K562 (cell line): ENCODE data around the gene DNAH8. TPM values are rescaled to one million over a fixed set of nuclear protein-coding genes. Genes with fewer than 3 reads are reported as not detected.

Source experiments
- ATAC-seq: fragments of 200-7000 bp; cut with Tn5 transposase; 3 replicates; pipeline ENCODE4 v1.9.1; 2020; ENCODE audit warnings: moderate library complexity
- BruUV-seq: library from RNA; stranded (reverse); fragments of 400-500 nt; replicated peaks from 2 replicates; lab custom pipeline; 2021; lab: Mats Ljungman, UMichigan
- CTCF ChIA-PET: fragments of 300-600 bp; formaldehyde crosslinking; extraction: SDS; loops from one replicate; lab custom pipeline; 2021; ENCODE audit warnings: low intra/inter-chr PET ratio; lab: Yijun Ruan, JAX
- POLR2A ChIA-PET: fragments of 300-600, 350-650 bp; sonication (Branson Sonifier 250); formaldehyde crosslinking; extraction: SDS; loops from one replicate; lab custom pipeline; 2021; ENCODE audit warnings: antibody characterized with exemption, inconsistent platforms; lab: Yijun Ruan, JAX
- DNase-seq, 4 experiments: peaks; one replicate each; pipeline versions ENCODE4 v3.0.0 to v3.0.0-alpha.2; 2011 to 2018; ENCODE audit warnings: low spot score in 3 of 4, mixed read lengths in 3 of 4; ENCODE audit errors: extremely low read depth in 1 of 4
- FAIRE-seq: peaks from 2 replicates; lab custom pipeline; 2011; peaks lifted over from hg19 to GRCh38; lab: Jason Lieb, UNC
- H2AFZ ChIP-seq: 2 replicates; pipeline ENCODE4 v1.6.0; 2011; ENCODE audit warnings: low read depth, low read length, control low read depth, inconsistent platforms
- H3K27ac ChIP-seq: fragments of 200-600 bp; 3 replicates; pipeline ENCODE4 v1.8.0; 2011; ENCODE audit warnings: low read depth, mild to moderate bottlenecking, control low read depth, inconsistent platforms, low read length, moderate library complexity, mixed read lengths; ENCODE audit errors: extremely low read depth
- H3K27me3 ChIP-seq, 2 experiments: fragments of 300-600 bp in 1 of 2; 2 replicates in 1 of 2; 3 replicates in 1 of 2; pipeline versions ENCODE4 v1.6.0 to v1.8.0; 2011; ENCODE audit warnings: inconsistent platforms in 2 of 2, low read length in 2 of 2, mild to moderate bottlenecking in 1 of 2, mixed read lengths in 1 of 2, moderate library complexity in 1 of 2; ENCODE audit not compliant: control insufficient read depth in 2 of 2, insufficient read depth in 2 of 2
- H3K36me3 ChIP-seq: fragments of 300-600 bp; 3 replicates; pipeline ENCODE4 v1.8.0; 2011; ENCODE audit warnings: mild to moderate bottlenecking, low read length, inconsistent platforms; ENCODE audit not compliant: control insufficient read depth, insufficient read depth
- H3K4me1 ChIP-seq, 2 experiments: fragments of 200-600 bp in 1 of 2; replicated peaks in 1 of 2; 2 replicates in 1 of 2; 3 replicates in 1 of 2; pipeline versions ENCODE4 v1.5.1 to v1.8.0; 2011; ENCODE audit warnings: inconsistent platforms in 2 of 2, low read length in 2 of 2, mild to moderate bottlenecking in 1 of 2, mixed read lengths in 1 of 2, moderate library complexity in 1 of 2; ENCODE audit not compliant: control insufficient read depth in 2 of 2, insufficient read depth in 2 of 2
- H3K4me2 ChIP-seq: 2 replicates; pipeline ENCODE4 v1.6.1; 2011; ENCODE audit warnings: low read length, control low read depth, inconsistent platforms, mixed read lengths; ENCODE audit not compliant: insufficient read depth
- H3K4me3 ChIP-seq: fragments of 200-600 bp; sonication (generic), shearing (Covaris generic); 2 replicates; pipeline ENCODE4 v1.5.1; 2016; ENCODE audit warnings: control low read depth, inconsistent platforms
- H3K79me2 ChIP-seq: fragments of 200-600 bp; 3 replicates; pipeline ENCODE4 v1.8.0; 2011; ENCODE audit warnings: low read length, inconsistent platforms; ENCODE audit not compliant: control insufficient read depth, insufficient read depth
- H3K9ac ChIP-seq, 2 experiments: 2 replicates each; pipeline versions ENCODE4 v1.6.0 to v1.6.1; 2011; ENCODE audit warnings: low read depth in 2 of 2, low read length in 2 of 2, control low read depth in 1 of 2, inconsistent platforms in 1 of 2, mild to moderate bottlenecking in 1 of 2, mixed read lengths in 1 of 2; ENCODE audit not compliant: insufficient read depth in 1 of 2
- H3K9me1 ChIP-seq: one replicate; pipeline ENCODE4 v1.6.0; 2011; ENCODE audit warnings: inconsistent platforms, mild to moderate bottlenecking, low read length, moderate library complexity; ENCODE audit not compliant: control insufficient read depth, insufficient read depth
- H3K9me3 ChIP-seq: replicated peaks from 2 replicates; pipeline ENCODE4 v1.5.1; 2011; ENCODE audit warnings: low read depth, low read length, inconsistent platforms; ENCODE audit not compliant: control insufficient read depth, insufficient read depth
- H4K20me1 ChIP-seq: replicated peaks from 2 replicates; pipeline ENCODE4 v1.6.1; 2011; ENCODE audit warnings: low read length, inconsistent platforms, mixed read lengths; ENCODE audit not compliant: control insufficient read depth, insufficient read depth
- CXXC5 ChIP-seq: fragments of 250-450 bp; sonication (Bioruptor Pico); IDR thresholded peaks from 2 replicates; pipeline ENCODE4 v1.8.0; 2022; ENCODE audit warnings: inconsistent platforms, mild to moderate bottlenecking, moderate library complexity
- ELF1 ChIP-seq: fragments of 200-800 bp; sonication (Bioruptor generic); IDR thresholded peaks from 2 replicates; pipeline ENCODE4 v1.6.1; 2016; ENCODE audit warnings: missing genetic modification characterization, missing compliant biosample characterization
- KHSRP ChIP-seq: fragments of 450-650 bp; IDR thresholded peaks from 2 replicates; pipeline ENCODE4 v1.6.1; 2017
- PHF8 ChIP-seq: fragments of 200-600 bp; sonication (generic); IDR thresholded peaks from 2 replicates; pipeline ENCODE4 v1.6.1; 2012; ENCODE audit warnings: mixed run types, mild to moderate bottlenecking, inconsistent platforms, low read length, moderate library complexity, borderline replicate concordance
- POLR2AphosphoS5 ChIP-seq: IDR thresholded peaks from 2 replicates; pipeline ENCODE4 v1.6.1; 2011; ENCODE audit warnings: mild to moderate bottlenecking, low read depth, low read length, moderate library complexity; ENCODE audit not compliant: control insufficient read depth, insufficient read depth
- RFX5 ChIP-seq: IDR thresholded peaks from 2 replicates; pipeline ENCODE4 v1.6.1; 2011; ENCODE audit warnings: low read depth, mild to moderate bottlenecking, improper control_type of control experiment, low read length
- ZC3H11A ChIP-seq: IDR thresholded peaks from 2 replicates; pipeline ENCODE4 v1.6.1; 2012; ENCODE audit warnings: low read depth, low read length, improper control_type of control experiment
- WGBS: fragments of 100-300 bp; shearing (Covaris generic); methylation state at CpG from one replicate; pipeline ENCODE4 v1.1.6; 2016; ENCODE audit warnings: low coverage, mixed read lengths; ENCODE audit not compliant: insufficient coverage; ENCODE audit errors: missing lambda C conversion rate; 5-methylcytosine and 5-hydroxymethylcytosine counted together
- in situ Hi-C: fragments of 300-500 bp; cut with MboI; formaldehyde crosslinking; loops from 4 replicates; pipeline ENCODE4 v1.15.0; 2018; ENCODE audit warnings: inconsistent platforms, mixed read lengths
- intact Hi-C: fragments of 100-400 bp; cut with micrococcal nuclease; formaldehyde crosslinking; loops from 2 replicates; pipeline ENCODE4 v1.14.2; 2022
- polyA plus RNA-seq, 8 experiments: library from polyadenylated mRNA; depleted of rRNA in 4 of 8; stranded (reverse) in 5 of 8; unstranded in 3 of 8; fragments of >200 nt; fragmentation: Nextera tagmentation in 2 of 8; fragmentation: Illumina TruSeq in 1 of 8; extraction: Ambion mirVana in 2 of 8; extraction: Trizol in 1 of 8; gene quantifications; 2 replicates each; pipeline versions ENCODE4 v1.2.1 to v1.2.3, GENCODE V29; 2011 to 2014; ENCODE audit warnings: inconsistent platforms in 1 of 8, missing spikeins in 1 of 8
- total RNA-seq, 7 experiments: library from RNA; depleted of rRNA in 6 of 7; stranded (reverse); fragments of >200 nt in 6 of 7; fragmentation: Illumina TruSeq in 2 of 7; extraction: Trizol in 2 of 7; gene quantifications; 2 replicates each; pipeline versions ENCODE4 v1.2.1 to v1.2.3, GENCODE V29; 2011 to 2021; ENCODE audit warnings: low replicate concordance in 1 of 7
- TF ChIP-seq, protein P1 (sequence below): fragments of 450-650 bp; conservative IDR thresholded peaks from 2 replicates; pipeline ENCODE4 v1.6.1; 2016; ENCODE audit warnings: missing genetic modification characterization, low read depth, mild to moderate bottlenecking, missing compliant biosample characterization, moderate library complexity
- TF ChIP-seq, protein P2 (sequence below): fragments of 450-650 bp; IDR thresholded peaks from 2 replicates; pipeline ENCODE4 v1.6.1; 2017; ENCODE audit warnings: mild to moderate bottlenecking, moderate library complexity
- TF ChIP-seq, protein P3 (sequence below): fragments of 250-450 bp; sonication (Bioruptor Pico); IDR thresholded peaks from 2 replicates; pipeline ENCODE4 v1.5.0; 2021; ENCODE audit warnings: mild to moderate bottlenecking, moderate library complexity

Gene DNAH8
- total and polyA plus RNA-seq, 9 of the 15 experiments (the other 6 are each of a cell fraction or from before 2014, with no cell fraction given) = 1.2 to 4.2 (median 2.9) TPM

DNA sequence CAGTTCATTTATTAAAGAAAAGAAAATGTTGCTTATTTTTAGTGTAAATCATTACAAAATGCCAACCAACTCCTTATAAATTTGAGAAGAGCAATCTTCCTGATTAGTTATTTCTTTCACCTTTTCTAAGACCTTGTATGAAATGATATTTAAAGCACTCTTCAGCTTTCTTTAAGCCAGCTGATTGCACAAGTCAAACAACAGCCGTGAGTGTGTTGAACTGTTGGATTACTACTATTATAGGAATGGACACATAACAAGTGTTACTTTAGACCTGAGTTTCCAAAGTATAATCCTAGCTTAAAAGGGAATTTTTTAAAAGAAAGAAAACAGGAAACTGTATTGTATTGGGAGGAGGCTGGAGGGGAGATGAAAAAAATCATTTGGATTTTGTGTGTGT, 306.7 kb downstream of the DNAH8 start:
- H3K79me2 ChIP-seq = no peaks in the 10 kb centered on the region
- ChIA-PET POLR2A (interaction anchor here (0.5 to 1.2 kb wide), 5 partner anchors 11 to 151 kb away, joined by 3 to 5 read pairs (median 4); no protein-coding TSS in a partner anchor), CTCF (no interaction called here)
- no peaks in the 10 kb centered on the region for H3K9me1 ChIP-seq
- no peaks in the 10 kb centered on the region for H3K36me3 ChIP-seq
- in situ Hi-C loops = no loop called here
- H3K4me2 ChIP-seq = no peak overlapping the region
- H3K4me3 ChIP-seq = no peak overlapping the region
- H3K27me3 ChIP-seq = peaks cover 29 to 43% of the 10 kb centered on the region in 2 experiments
- intact Hi-C loops = no loop called here
- WGBS = 0% methylated on average over 1 of the region's 1 CpG
- H2AFZ ChIP-seq = no peak overlapping the region
- no peak overlapping the region for H3K9ac ChIP-seq
- no peak overlapping the region for H3K27ac ChIP-seq
- ATAC-seq = no peak
- no peaks in the 10 kb centered on the region for H4K20me1 ChIP-seq
- no TSS peak for BruUV-seq
- no peak for TF ChIP-seq RFX5
- no peaks in the 10 kb centered on the region for H3K9me3 ChIP-seq
- no peak for DNase-seq
- no peak for FAIRE-seq
- no peaks in the 10 kb centered on the region for H3K4me1 ChIP-seq

DNA sequence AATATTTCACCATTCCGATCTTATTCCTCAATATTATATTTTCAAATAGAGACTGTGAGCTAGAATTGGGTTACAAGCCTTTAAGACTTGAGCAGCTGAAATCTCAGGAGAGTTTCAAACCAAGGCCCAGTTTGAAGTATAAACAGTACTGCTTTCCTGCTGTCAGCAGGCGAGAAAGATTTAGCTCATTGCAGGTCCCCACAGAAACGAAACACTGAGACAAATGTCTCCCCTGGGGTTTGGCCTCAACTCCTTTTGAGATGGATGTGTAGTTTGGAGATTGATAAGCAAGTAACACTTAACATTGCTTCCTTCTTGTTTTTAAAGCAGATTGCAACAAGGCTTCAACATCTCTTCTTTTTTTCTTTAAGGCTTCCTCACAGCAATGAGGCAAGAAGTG, 311.1 kb downstream of the DNAH8 start:
- ATAC-seq = no peak
- no TSS peak for BruUV-seq
- H3K4me2 ChIP-seq = no peak overlapping the region
- TF ChIP-seq KHSRP (no peak), POLR2AphosphoS5 (no peak), ELF1 (tag) (no peak), ZC3H11A (no peak), CXXC5 (CRISPR knock-in tag) (no peak), PHF8 (no peak)
- TF ChIP-seq, protein P1, sequence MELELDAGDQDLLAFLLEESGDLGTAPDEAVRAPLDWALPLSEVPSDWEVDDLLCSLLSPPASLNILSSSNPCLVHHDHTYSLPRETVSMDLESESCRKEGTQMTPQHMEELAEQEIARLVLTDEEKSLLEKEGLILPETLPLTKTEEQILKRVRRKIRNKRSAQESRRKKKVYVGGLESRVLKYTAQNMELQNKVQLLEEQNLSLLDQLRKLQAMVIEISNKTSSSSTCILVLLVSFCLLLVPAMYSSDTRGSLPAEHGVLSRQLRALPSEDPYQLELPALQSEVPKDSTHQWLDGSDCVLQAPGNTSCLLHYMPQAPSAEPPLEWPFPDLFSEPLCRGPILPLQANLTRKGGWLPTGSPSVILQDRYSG (tag) = no peak
- TF ChIP-seq, protein P2, sequence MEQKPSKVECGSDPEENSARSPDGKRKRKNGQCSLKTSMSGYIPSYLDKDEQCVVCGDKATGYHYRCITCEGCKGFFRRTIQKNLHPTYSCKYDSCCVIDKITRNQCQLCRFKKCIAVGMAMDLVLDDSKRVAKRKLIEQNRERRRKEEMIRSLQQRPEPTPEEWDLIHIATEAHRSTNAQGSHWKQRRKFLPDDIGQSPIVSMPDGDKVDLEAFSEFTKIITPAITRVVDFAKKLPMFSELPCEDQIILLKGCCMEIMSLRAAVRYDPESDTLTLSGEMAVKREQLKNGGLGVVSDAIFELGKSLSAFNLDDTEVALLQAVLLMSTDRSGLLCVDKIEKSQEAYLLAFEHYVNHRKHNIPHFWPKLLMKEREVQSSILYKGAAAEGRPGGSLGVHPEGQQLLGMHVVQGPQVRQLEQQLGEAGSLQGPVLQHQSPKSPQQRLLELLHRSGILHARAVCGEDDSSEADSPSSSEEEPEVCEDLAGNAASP = no peak
- TF ChIP-seq, protein P3, sequence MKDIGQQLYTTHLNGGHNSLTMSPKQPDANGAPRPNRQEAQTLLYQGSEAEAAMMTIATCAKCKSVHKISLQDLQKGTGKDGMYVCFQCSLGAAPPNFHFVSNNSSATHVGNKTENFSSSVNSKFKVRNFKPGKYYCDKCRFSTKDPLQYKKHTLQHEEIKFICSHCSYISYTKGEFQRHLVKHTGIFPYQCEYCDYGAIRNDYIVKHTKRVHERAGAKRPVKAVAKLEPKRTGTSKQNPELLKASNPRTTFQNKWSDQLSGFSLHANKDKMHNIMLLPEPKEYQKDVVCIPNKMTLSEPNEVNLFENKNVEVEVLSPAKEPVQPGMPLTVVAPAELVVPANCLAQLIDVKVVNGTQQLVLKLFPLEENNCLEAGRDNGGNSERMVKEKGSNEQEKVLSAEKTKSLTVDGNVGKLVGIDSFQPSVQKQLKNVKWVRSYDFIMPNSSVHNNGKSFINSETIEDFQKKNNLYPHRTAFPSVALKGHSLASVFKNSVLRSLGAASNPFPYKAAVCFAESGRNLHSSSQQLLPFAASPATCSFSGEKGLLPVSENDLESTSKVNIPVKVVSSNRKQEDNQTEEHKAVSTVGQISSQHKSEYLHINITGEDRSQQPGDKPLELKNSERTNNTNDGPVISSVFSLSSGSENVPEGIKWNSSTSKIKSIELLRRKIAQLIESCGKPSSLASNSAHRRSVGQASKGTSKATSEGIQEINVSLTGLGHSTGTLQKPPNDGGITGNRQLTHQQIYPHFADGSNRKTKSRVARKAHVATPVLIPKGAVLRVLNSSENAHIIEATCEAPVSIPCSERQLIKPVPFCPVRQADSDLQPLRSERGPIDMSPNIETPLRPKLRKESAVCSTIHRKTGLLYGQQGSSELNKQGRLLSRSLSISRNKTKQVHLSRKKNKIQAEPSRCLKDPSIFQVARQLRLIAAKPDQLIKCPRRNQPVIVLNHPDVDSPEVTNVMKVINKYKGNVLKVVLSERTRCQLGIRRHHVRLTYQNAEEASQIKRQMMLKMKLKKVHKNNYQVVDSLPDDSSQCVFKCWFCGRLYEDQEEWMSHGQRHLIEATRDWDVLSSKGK (CRISPR knock-in tag) = no peak

More for the DNA sequence above, 311.1 kb downstream of the DNAH8 start:
- intact Hi-C loops (no loop called here), in situ Hi-C loops (no loop called here)
- no peak overlapping the region for H2AFZ ChIP-seq
- H3K9me1 ChIP-seq = no peaks in the 10 kb centered on the region
- CTCF ChIA-PET = no interaction called here
- H3K4me3 ChIP-seq = no peak overlapping the region
- no peaks in the 10 kb centered on the region for H3K9me3 ChIP-seq
- 0 out of 2 replicates have a peak, but pooled peaks cover 3% of the 10 kb centered on the region for H4K20me1 ChIP-seq
- no peaks in the 10 kb centered on the region for H3K4me1 ChIP-seq
- H3K36me3 ChIP-seq = no peaks in the 10 kb centered on the region
- H3K9ac ChIP-seq = no peak overlapping the region
- POLR2A ChIA-PET = interaction anchor here (0.8 to 1.2 kb wide), 4 partner anchors 10 to 36 kb away, joined by 3 read pairs; no protein-coding TSS in a partner anchor
- no peak for DNase-seq
- H3K27me3 ChIP-seq = peaks cover 14 to 25% of the 10 kb centered on the region in 2 experiments; a peak in 4 of 5 replicates
- no peak overlapping the region for H3K27ac ChIP-seq
- 2% methylated on average over 3 of the region's 3 CpGs for WGBS
- no peak for FAIRE-seq
- no peaks in the 10 kb centered on the region for H3K79me2 ChIP-seq
